ENCODE data around the gene MAML3. TPM values are rescaled to one million over a fixed set of nuclear protein-coding genes. Genes with fewer than 3 reads are reported as not detected.
A peak's percentile ranks its signal among the peaks of the same experiment; 100 is the strongest.

The MAML3 gene
- total and polyA plus RNA-seq, 2 experiments from 2014 or later, result 4.1 to 11.2 TPM

- Histone ChIP-seq H4K20me1 (ENCODE audit: insufficient read depth, poor library complexity, severe bottlenecking) (no peaks in the 10 kb centered on the region), H3K27me3 (no peaks in the 10 kb centered on the region), H3K36me3 (replicated peaks; ENCODE audit: insufficient read depth, low read depth) (no peaks in the 10 kb centered on the region), H3K9me2 (replicated peaks; ENCODE audit: insufficient read depth) (no peaks in the 10 kb centered on the region), H3K4me3 (no peak overlapping the region), H3K27ac (no peak overlapping the region), H3K4me2 (no peak overlapping the region), H3K4me1 (ENCODE audit: insufficient read depth) (peaks cover 6% of the 10 kb centered on the region), H3K9me3 (ENCODE audit: low read depth) (no peaks in the 10 kb centered on the region), H2AFZ (no peak overlapping the region), H3K79me2 (peaks cover 7% of the 10 kb centered on the region)
- DNase-seq (ENCODE audit: low spot score), result no peak
- TF ChIP-seq CTCF (IDR thresholded peaks at IDR 0.05; ENCODE audit: poor library complexity) (no peak), EZH2 (IDR thresholded peaks at IDR 0.05; ENCODE audit: borderline replicate concordance) (no peak), EZH2phosphoT487 (IDR thresholded peaks at IDR 0.05; ENCODE audit: low read depth, severe bottlenecking, unreplicated experiment) (no peak)
- 100% methylated on average over 2 of the region's 2 CpGs for WGBS (ENCODE audit: low lambda C conversion rate, missing lambda C conversion rate)
These were observed 3.4 kb upstream of the MAML3 start for GRCh38 chr4:140157341-140157740.

- H2AFZ ChIP-seq, result no peak overlapping the region
These were observed 2.7 kb upstream of the MAML3 start for GRCh38 chr4:140156529-140157171.

GRCh38 chr4:140154572-140154891 is 548 bp upstream of the MAML3 start:
- Histone ChIP-seq H3K36me3 (replicated peaks; ENCODE audit: insufficient read depth, low read depth) (no peaks in the 10 kb centered on the region), H3K79me2 (peaks cover 8% of the 10 kb centered on the region), H3K9me3 (ENCODE audit: low read depth) (no peaks in the 10 kb centered on the region), H3K4me3 (peak overlapping the region; percentile 68), H3K4me2 (peak overlapping the region; percentile 79), H4K20me1 (ENCODE audit: insufficient read depth, poor library complexity, severe bottlenecking) (no peaks in the 10 kb centered on the region), H3K27ac (peak overlapping the region; percentile 100), H2AFZ (peak overlapping the region; percentile 65), H3K27me3 (no peaks in the 10 kb centered on the region), H3K4me1 (ENCODE audit: insufficient read depth) (peaks cover 8% of the 10 kb centered on the region), H3K9me2 (replicated peaks; ENCODE audit: insufficient read depth) (no peaks in the 10 kb centered on the region)
- 82% methylated on average over 3 of the region's 3 CpGs for WGBS (ENCODE audit: low lambda C conversion rate, missing lambda C conversion rate)
- DNase-seq (ENCODE audit: low spot score), result no peak
- no peak for TF ChIP-seq EZH2 (IDR thresholded peaks at IDR 0.05; ENCODE audit: borderline replicate concordance)
- TF ChIP-seq EZH2phosphoT487 (IDR thresholded peaks at IDR 0.05; ENCODE audit: low read depth, severe bottlenecking, unreplicated experiment), result no peak
- TF ChIP-seq CTCF (IDR thresholded peaks at IDR 0.05; ENCODE audit: poor library complexity), result no peak

More at GRCh38 chr4:140156529-140157171, 2.7 kb upstream of the MAML3 start:
- Histone ChIP-seq H3K4me3 (no peak overlapping the region), H3K9me2 (replicated peaks; ENCODE audit: insufficient read depth) (no peaks in the 10 kb centered on the region), H3K27me3 (no peaks in the 10 kb centered on the region), H3K79me2 (peaks cover 7% of the 10 kb centered on the region), H3K36me3 (replicated peaks; ENCODE audit: insufficient read depth, low read depth) (no peaks in the 10 kb centered on the region), H4K20me1 (ENCODE audit: insufficient read depth, poor library complexity, severe bottlenecking) (no peaks in the 10 kb centered on the region), H3K27ac (no peak overlapping the region), H3K9me3 (ENCODE audit: low read depth) (no peaks in the 10 kb centered on the region), H3K4me1 (ENCODE audit: insufficient read depth) (peaks cover 6% of the 10 kb centered on the region), H3K4me2 (no peak overlapping the region)
- no peak for DNase-seq (ENCODE audit: low spot score)
- 80% methylated on average over 4 of the region's 4 CpGs for whole genome bisulfite sequencing (ENCODE audit: low lambda C conversion rate, missing lambda C conversion rate)
- TF ChIP-seq EZH2 (IDR thresholded peaks at IDR 0.05; ENCODE audit: borderline replicate concordance), result no peak
- no peak for TF ChIP-seq EZH2phosphoT487 (IDR thresholded peaks at IDR 0.05; ENCODE audit: low read depth, severe bottlenecking, unreplicated experiment)
- no peak for TF ChIP-seq CTCF (IDR thresholded peaks at IDR 0.05; ENCODE audit: poor library complexity)

Data from hepatocyte (in vitro differentiated cells).